Measurements from ENCODE around the gene ARMC3. TPM values are rescaled to one million over a fixed set of nuclear protein-coding genes. Genes with fewer than 3 reads are reported as not detected.

The ARMC3 gene
- total RNA-seq, 1 experiment from 2014 or later, result 0.09 TPM

DNA sequence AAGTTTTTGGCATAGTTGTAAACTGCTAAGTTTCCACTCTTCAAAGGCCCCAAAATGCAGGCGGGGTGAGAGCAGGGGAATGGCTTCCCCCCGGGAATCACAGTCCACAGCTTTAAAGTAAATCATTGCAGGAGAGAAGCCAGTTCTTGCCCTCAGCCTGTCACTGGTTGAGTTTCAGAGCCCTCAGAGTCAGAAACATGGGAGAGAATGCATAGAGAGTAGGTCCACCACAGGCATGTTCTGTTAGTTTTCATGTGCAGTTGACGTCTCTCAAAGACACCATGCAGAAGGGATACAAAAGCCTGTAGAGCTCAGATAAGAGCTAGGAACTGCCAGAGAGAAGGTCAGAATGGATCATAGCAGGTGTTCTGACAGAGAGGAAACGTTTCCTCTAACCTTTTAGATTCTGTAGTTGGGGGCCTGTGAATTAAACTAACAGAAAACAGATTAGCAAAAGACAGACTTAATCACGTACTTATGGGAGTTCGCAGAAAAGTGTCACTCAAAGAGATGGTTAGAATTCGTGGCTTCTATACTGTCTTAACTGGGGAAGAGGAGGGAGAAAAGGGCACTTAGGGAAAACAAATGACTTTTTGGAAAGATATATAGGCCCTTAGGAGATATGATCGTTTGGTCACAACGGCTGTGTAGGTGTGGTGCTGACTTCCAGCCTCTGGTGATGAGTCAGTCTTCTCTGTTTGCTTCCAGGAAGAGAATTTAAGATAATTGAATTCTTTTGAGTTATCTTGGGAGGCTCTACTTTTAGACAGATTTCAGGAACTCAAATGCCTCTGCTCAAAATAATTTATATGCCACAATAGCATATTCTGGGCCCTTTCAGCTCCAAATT, 119.6 kb downstream of the ARMC3 start:
- Histone ChIP-seq H3K14ac (ENCODE audit: insufficient read depth, low read length) (no peak overlapping the region), H3K27ac (ENCODE audit: insufficient read length, low read depth, low read length) (no peak overlapping the region), H3K79me2 (ENCODE audit: insufficient read depth, low read length) (no peaks in the 10 kb centered on the region), H4K8ac (replicated peaks; ENCODE audit: insufficient read length, low read depth, low read length) (no peak overlapping the region), H3K9me3 (ENCODE audit: control insufficient read depth, low read depth, low read length) (no peaks in the 10 kb centered on the region), H2BK12ac (ENCODE audit: insufficient read length, low read depth, low read length) (no peak overlapping the region), H3K4me1 (ENCODE audit: insufficient read depth, low read length) (peaks cover 2% of the 10 kb centered on the region; the same call in 1 of the 2 replicates), H2BK120ac (ENCODE audit: low read depth, low read length, poor library complexity, severe bottlenecking) (no peak overlapping the region), H3K27me3 (ENCODE audit: insufficient read depth, low read length) (no peaks in the 10 kb centered on the region), H3K18ac (ENCODE audit: insufficient read length, low read depth, low read length) (no peak overlapping the region), H3K23ac (ENCODE audit: insufficient read length, low read depth, low read length) (no peak overlapping the region), H2BK15ac (ENCODE audit: low read depth, low read length) (no peak overlapping the region), H2AK5ac (ENCODE audit: insufficient read length, low read length) (no peak overlapping the region), H3K79me1 (ENCODE audit: insufficient read depth, low read depth, low read length, poor library complexity, severe bottlenecking) (no peaks in the 10 kb centered on the region), H2BK20ac (ENCODE audit: low read depth, low read length, poor library complexity, severe bottlenecking) (no peak overlapping the region), H4K91ac (ENCODE audit: insufficient read length, low read depth, low read length) (no peak overlapping the region), H3K4me2 (ENCODE audit: insufficient read depth, insufficient read length, low read length) (no peak overlapping the region), H2BK5ac (ENCODE audit: insufficient read length, low read length) (no peak overlapping the region), H4K20me1 (ENCODE audit: control insufficient read depth, insufficient read depth, insufficient read length) (no peaks in the 10 kb centered on the region), H3K4ac (ENCODE audit: low read depth, low read length) (no peak overlapping the region), H3T11ph (ENCODE audit: low read length) (no peak overlapping the region), H2AFZ (ENCODE audit: low read length) (no peak overlapping the region), H4K5ac (ENCODE audit: insufficient read length, low read depth, low read length) (no peak overlapping the region), H3K56ac (ENCODE audit: insufficient read length, low read depth, low read length) (no peak overlapping the region), H3K23me2 (ENCODE audit: insufficient read length, low read depth, low read length, poor library complexity, severe bottlenecking) (no peaks in the 10 kb centered on the region), H3K9ac (ENCODE audit: extremely low read depth, insufficient read length, low read length) (no peak overlapping the region)
- H3K36me3 Mint-ChIP-seq (ENCODE audit: insufficient read depth in 1 of 3, low read depth in 3 of 3), result no peaks in the 10 kb centered on the region
- H3K27me3 Mint-ChIP-seq (ENCODE audit: low read depth), result no peaks in the 10 kb centered on the region
- no peak overlapping the region for H3K27ac Mint-ChIP-seq
- H3K9me3 Mint-ChIP-seq, result no peaks in the 10 kb centered on the region
- H3K4me1 Mint-ChIP-seq, result peaks cover 14 to 16% of the 10 kb centered on the region in 2 experiments
- no peak overlapping the region for H3K4me3 Mint-ChIP-seq
- no peak for DNase-seq
- TF ChIP-seq, protein P1, sequence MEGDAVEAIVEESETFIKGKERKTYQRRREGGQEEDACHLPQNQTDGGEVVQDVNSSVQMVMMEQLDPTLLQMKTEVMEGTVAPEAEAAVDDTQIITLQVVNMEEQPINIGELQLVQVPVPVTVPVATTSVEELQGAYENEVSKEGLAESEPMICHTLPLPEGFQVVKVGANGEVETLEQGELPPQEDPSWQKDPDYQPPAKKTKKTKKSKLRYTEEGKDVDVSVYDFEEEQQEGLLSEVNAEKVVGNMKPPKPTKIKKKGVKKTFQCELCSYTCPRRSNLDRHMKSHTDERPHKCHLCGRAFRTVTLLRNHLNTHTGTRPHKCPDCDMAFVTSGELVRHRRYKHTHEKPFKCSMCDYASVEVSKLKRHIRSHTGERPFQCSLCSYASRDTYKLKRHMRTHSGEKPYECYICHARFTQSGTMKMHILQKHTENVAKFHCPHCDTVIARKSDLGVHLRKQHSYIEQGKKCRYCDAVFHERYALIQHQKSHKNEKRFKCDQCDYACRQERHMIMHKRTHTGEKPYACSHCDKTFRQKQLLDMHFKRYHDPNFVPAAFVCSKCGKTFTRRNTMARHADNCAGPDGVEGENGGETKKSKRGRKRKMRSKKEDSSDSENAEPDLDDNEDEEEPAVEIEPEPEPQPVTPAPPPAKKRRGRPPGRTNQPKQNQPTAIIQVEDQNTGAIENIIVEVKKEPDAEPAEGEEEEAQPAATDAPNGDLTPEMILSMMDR (conservative IDR thresholded peaks at IDR 0.05), result no peak
- WGBS (ENCODE audit: extremely low coverage, insufficient read length, low lambda C conversion rate), result no CpG with 5 or more reads among the region's 9 CpGs

Measured in H9 (cell line).